Measurements from ENCODE around the gene SRSF10.
"Not testable (repeated sequence)": the region's sequence is repeated elsewhere in the genome, so short reads cannot be mapped to it uniquely, and the experiment has no call there.

SRSF10 gene

GRCh38 chr1:24009406-24009805 lies 29.3 kb upstream of the SRSF10 start:
- Mint-ChIP-seq H3K4me1 (no peaks in the 10 kb centered on the region), H3K9me3 (no peaks in the 10 kb centered on the region), H3K27ac (ENCODE audit: low read depth) (no peak overlapping the region), H3K4me3 (no peak overlapping the region), H3K27me3 (peaks cover 45% of the 10 kb centered on the region), H3K36me3 (ENCODE audit: insufficient read depth) (no peaks in the 10 kb centered on the region)
- ATAC-seq (replicated peaks; ENCODE audit: extremely low read depth, poor library complexity, severe bottlenecking) (no peak), DNase-seq (ENCODE audit: low spot score in 2 of 2) (no peak)

GRCh38 chr1:24008574-24009184 lies 28.6 kb upstream of the SRSF10 start:
- H3K36me3 Mint-ChIP-seq (ENCODE audit: insufficient read depth); H3K9me3 Mint-ChIP-seq; H3K4me1 Mint-ChIP-seq; ATAC-seq (replicated peaks; ENCODE audit: extremely low read depth, poor library complexity, severe bottlenecking); H3K27ac Mint-ChIP-seq (ENCODE audit: low read depth); DNase-seq (ENCODE audit: low spot score in 2 of 2); H3K4me3 Mint-ChIP-seq: not testable (repeated sequence)
- H3K27me3 Mint-ChIP-seq, result peaks cover 49% of the 10 kb centered on the region

- no peak overlapping the region for H3K27ac Mint-ChIP-seq (ENCODE audit: low read depth)
- no peak overlapping the region for H3K4me3 Mint-ChIP-seq
Measured at GRCh38 chr1:24007079-24007478, 27.0 kb upstream of the SRSF10 start.

GRCh38 chr1:24005163-24005562 lies 25.0 kb upstream of the SRSF10 start:
- Mint-ChIP-seq H3K27ac (ENCODE audit: low read depth) (no peak overlapping the region), H3K36me3 (ENCODE audit: insufficient read depth) (no peaks in the 10 kb centered on the region), H3K4me3 (no peak overlapping the region), H3K27me3 (peaks cover 40% of the 10 kb centered on the region), H3K9me3 (no peaks in the 10 kb centered on the region), H3K4me1 (no peaks in the 10 kb centered on the region)
- ATAC-seq (replicated peaks; ENCODE audit: extremely low read depth, poor library complexity, severe bottlenecking) (no peak), DNase-seq (ENCODE audit: low spot score in 2 of 2) (no peak)

More at GRCh38 chr1:24007079-24007478, 27.0 kb upstream of the SRSF10 start:
- peaks cover 59% of the 10 kb centered on the region for H3K27me3 Mint-ChIP-seq
- no peaks in the 10 kb centered on the region for H3K9me3 Mint-ChIP-seq
- ATAC-seq (replicated peaks; ENCODE audit: extremely low read depth, poor library complexity, severe bottlenecking), result no peak
- no peaks in the 10 kb centered on the region for H3K4me1 Mint-ChIP-seq
- DNase-seq (ENCODE audit: low spot score in 2 of 2), result no peak
- no peaks in the 10 kb centered on the region for H3K36me3 Mint-ChIP-seq (ENCODE audit: insufficient read depth)

GRCh38 chr1:24004132-24004531 lies 24.0 kb upstream of the SRSF10 start:
- Mint-ChIP-seq H3K36me3 (ENCODE audit: insufficient read depth) (no peaks in the 10 kb centered on the region), H3K27ac (ENCODE audit: low read depth) (no peak overlapping the region), H3K4me3 (no peak overlapping the region), H3K9me3 (no peaks in the 10 kb centered on the region), H3K4me1 (no peaks in the 10 kb centered on the region), H3K27me3 (peaks cover 30% of the 10 kb centered on the region)
- no peak for DNase-seq (ENCODE audit: low spot score in 2 of 2)
- no peak for ATAC-seq (replicated peaks; ENCODE audit: extremely low read depth, poor library complexity, severe bottlenecking)

GRCh38 chr1:24003331-24003972 lies 23.3 kb upstream of the SRSF10 start:
- Mint-ChIP-seq H3K27me3 (peaks cover 28% of the 10 kb centered on the region), H3K9me3 (no peaks in the 10 kb centered on the region), H3K4me1 (no peaks in the 10 kb centered on the region), H3K27ac (ENCODE audit: low read depth) (no peak overlapping the region), H3K4me3 (no peak overlapping the region), H3K36me3 (ENCODE audit: insufficient read depth) (no peaks in the 10 kb centered on the region)
- DNase-seq (ENCODE audit: low spot score in 2 of 2) (no peak), ATAC-seq (replicated peaks; ENCODE audit: extremely low read depth, poor library complexity, severe bottlenecking) (no peak)

- DNase-seq (ENCODE audit: low spot score in 2 of 2), result no peak
- H3K4me3 Mint-ChIP-seq, result no peak overlapping the region
- peaks cover 28% of the 10 kb centered on the region for H3K27me3 Mint-ChIP-seq
- H3K9me3 Mint-ChIP-seq, result no peaks in the 10 kb centered on the region
- no peak overlapping the region for H3K27ac Mint-ChIP-seq (ENCODE audit: low read depth)
- H3K4me1 Mint-ChIP-seq, result no peaks in the 10 kb centered on the region
- no peak for ATAC-seq (replicated peaks; ENCODE audit: extremely low read depth, poor library complexity, severe bottlenecking)
- no peaks in the 10 kb centered on the region for H3K36me3 Mint-ChIP-seq (ENCODE audit: insufficient read depth)
Measured at GRCh38 chr1:24002695-24003094, 22.6 kb upstream of the SRSF10 start.

- Mint-ChIP-seq H3K27me3 (peaks cover 17% of the 10 kb centered on the region), H3K4me1 (no peaks in the 10 kb centered on the region), H3K9me3 (no peaks in the 10 kb centered on the region), H3K27ac (ENCODE audit: low read depth) (no peak overlapping the region), H3K36me3 (ENCODE audit: insufficient read depth) (peaks cover 1% of the 10 kb centered on the region), H3K4me3 (no peak overlapping the region)
- DNase-seq (ENCODE audit: low spot score in 2 of 2) (no peak), ATAC-seq (replicated peaks; ENCODE audit: extremely low read depth, poor library complexity, severe bottlenecking) (no peak)
Measured at GRCh38 chr1:23999156-23999671, 19.1 kb upstream of the SRSF10 start.

GRCh38 chr1:23997812-23998211 lies 17.7 kb upstream of the SRSF10 start:
- DNase-seq (ENCODE audit: low spot score in 2 of 2) (no peak), ATAC-seq (replicated peaks; ENCODE audit: extremely low read depth, poor library complexity, severe bottlenecking) (no peak)
- Mint-ChIP-seq H3K27ac (ENCODE audit: low read depth) (no peak overlapping the region), H3K4me3 (no peak overlapping the region), H3K27me3 (peaks cover 4% of the 10 kb centered on the region), H3K4me1 (no peaks in the 10 kb centered on the region), H3K36me3 (ENCODE audit: insufficient read depth) (peaks cover 1% of the 10 kb centered on the region), H3K9me3 (no peaks in the 10 kb centered on the region)

- no peaks in the 10 kb centered on the region for H3K27me3 Mint-ChIP-seq
- no peak overlapping the region for H3K4me3 Mint-ChIP-seq
- ATAC-seq (replicated peaks; ENCODE audit: extremely low read depth, poor library complexity, severe bottlenecking) (no peak), DNase-seq (ENCODE audit: low spot score in 2 of 2) (no peak)
- H3K9me3 Mint-ChIP-seq, result no peaks in the 10 kb centered on the region
- H3K27ac Mint-ChIP-seq (ENCODE audit: low read depth), result no peak overlapping the region
- H3K36me3 Mint-ChIP-seq (ENCODE audit: insufficient read depth), result peaks cover 2% of the 10 kb centered on the region
- no peaks in the 10 kb centered on the region for H3K4me1 Mint-ChIP-seq
Measured at GRCh38 chr1:23996700-23997229, 16.6 kb upstream of the SRSF10 start.

- H3K27me3 Mint-ChIP-seq, result no peaks in the 10 kb centered on the region
- no peak overlapping the region for H3K27ac Mint-ChIP-seq (ENCODE audit: low read depth)
- H3K9me3 Mint-ChIP-seq, result no peaks in the 10 kb centered on the region
Measured at GRCh38 chr1:23995431-23995837, 15.3 kb upstream of the SRSF10 start.

GRCh38 chr1:23992011-23992410 lies 11.9 kb upstream of the SRSF10 start:
- H3K36me3 Mint-ChIP-seq (ENCODE audit: insufficient read depth); H3K27me3 Mint-ChIP-seq; ATAC-seq (replicated peaks; ENCODE audit: extremely low read depth, poor library complexity, severe bottlenecking); H3K9me3 Mint-ChIP-seq; H3K4me3 Mint-ChIP-seq; DNase-seq (ENCODE audit: low spot score in 2 of 2); H3K27ac Mint-ChIP-seq (ENCODE audit: low read depth); H3K4me1 Mint-ChIP-seq: not testable (repeated sequence)

More at GRCh38 chr1:23995431-23995837, 15.3 kb upstream of the SRSF10 start:
- no peak overlapping the region for H3K4me3 Mint-ChIP-seq
- DNase-seq (ENCODE audit: low spot score in 2 of 2) (no peak), ATAC-seq (replicated peaks; ENCODE audit: extremely low read depth, poor library complexity, severe bottlenecking) (no peak)
- H3K36me3 Mint-ChIP-seq (ENCODE audit: insufficient read depth), result peaks cover 2% of the 10 kb centered on the region
- H3K4me1 Mint-ChIP-seq, result no peaks in the 10 kb centered on the region

- H3K4me3 Mint-ChIP-seq, result no peak overlapping the region
- H3K27ac Mint-ChIP-seq (ENCODE audit: low read depth), result no peak overlapping the region
- ATAC-seq (replicated peaks; ENCODE audit: extremely low read depth, poor library complexity, severe bottlenecking), result no peak
- no peaks in the 10 kb centered on the region for H3K27me3 Mint-ChIP-seq
- DNase-seq (ENCODE audit: low spot score in 2 of 2), result no peak
- no peaks in the 10 kb centered on the region for H3K4me1 Mint-ChIP-seq
- peaks cover 1% of the 10 kb centered on the region for H3K36me3 Mint-ChIP-seq (ENCODE audit: insufficient read depth)
- no peaks in the 10 kb centered on the region for H3K9me3 Mint-ChIP-seq
Measured at GRCh38 chr1:23989263-23989662, 9.1 kb upstream of the SRSF10 start.

Data from central memory CD8-positive, alpha-beta T cell (primary cell).